ENCODE results near the gene TXNDC5.

DNA sequence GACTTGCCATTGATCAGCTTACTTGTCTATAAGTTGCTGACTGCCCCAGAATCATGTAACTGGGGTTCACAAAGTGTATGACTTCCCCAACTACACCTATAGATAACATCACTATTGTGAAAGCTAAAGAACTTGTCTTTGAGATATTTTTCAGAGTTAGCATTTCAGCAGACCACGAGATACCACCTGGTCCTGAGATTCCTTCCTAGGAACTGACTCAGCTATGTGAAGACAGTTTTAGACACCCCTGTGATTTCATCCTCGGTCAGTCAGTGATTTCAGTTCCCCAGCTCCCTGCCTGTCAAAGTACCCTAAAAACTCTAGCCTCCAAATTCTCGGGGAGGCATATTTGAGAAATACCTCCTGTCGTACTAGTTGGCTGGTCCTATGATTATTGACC lies 62.4 kb downstream of the TXNDC5 start:
- TF ChIP-seq, protein P1, sequence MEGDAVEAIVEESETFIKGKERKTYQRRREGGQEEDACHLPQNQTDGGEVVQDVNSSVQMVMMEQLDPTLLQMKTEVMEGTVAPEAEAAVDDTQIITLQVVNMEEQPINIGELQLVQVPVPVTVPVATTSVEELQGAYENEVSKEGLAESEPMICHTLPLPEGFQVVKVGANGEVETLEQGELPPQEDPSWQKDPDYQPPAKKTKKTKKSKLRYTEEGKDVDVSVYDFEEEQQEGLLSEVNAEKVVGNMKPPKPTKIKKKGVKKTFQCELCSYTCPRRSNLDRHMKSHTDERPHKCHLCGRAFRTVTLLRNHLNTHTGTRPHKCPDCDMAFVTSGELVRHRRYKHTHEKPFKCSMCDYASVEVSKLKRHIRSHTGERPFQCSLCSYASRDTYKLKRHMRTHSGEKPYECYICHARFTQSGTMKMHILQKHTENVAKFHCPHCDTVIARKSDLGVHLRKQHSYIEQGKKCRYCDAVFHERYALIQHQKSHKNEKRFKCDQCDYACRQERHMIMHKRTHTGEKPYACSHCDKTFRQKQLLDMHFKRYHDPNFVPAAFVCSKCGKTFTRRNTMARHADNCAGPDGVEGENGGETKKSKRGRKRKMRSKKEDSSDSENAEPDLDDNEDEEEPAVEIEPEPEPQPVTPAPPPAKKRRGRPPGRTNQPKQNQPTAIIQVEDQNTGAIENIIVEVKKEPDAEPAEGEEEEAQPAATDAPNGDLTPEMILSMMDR (IDR thresholded peaks at IDR 0.05; ENCODE audit: low read length) = no peak
- TF ChIP-seq EZH2 (optimal IDR thresholded peaks at IDR 0.05; ENCODE audit: low read depth, low read length) (no peak), EZH2phosphoT487 (IDR thresholded peaks at IDR 0.05; ENCODE audit: low read length) (no peak)

All from MM.1S (cell line).